Liver (tissue), 3 donors: ENCODE data around the gene CSAD.

Source experiments
- ATF3 ChIP-seq: IDR thresholded peaks from 2 replicates; pipeline ENCODE4 v1.6.1; 2016; ENCODE audit warnings: antibody characterized with exemption
- CTCF ChIP-seq: fragments of 150-350 bp; IDR thresholded peaks from 2 replicates; pipeline ENCODE4 v1.5.1; 2017; ENCODE audit warnings: improper control_type of control experiment, low read depth, low read length; ENCODE audit not compliant: missing input control
- EGR1 ChIP-seq, 2 donors: IDR thresholded peaks; 2 replicates each; pipeline ENCODE4 v1.6.1; 2016 to 2018; ENCODE audit warnings: antibody characterized with exemption in 2 of 2, low read depth in 2 of 2
- FOXA1 ChIP-seq: IDR thresholded peaks from 2 replicates; pipeline ENCODE4 v1.6.1; 2016; ENCODE audit warnings: antibody characterized with exemption
- GABPA ChIP-seq, 2 donors: IDR thresholded peaks in 1 of 2; conservative IDR thresholded peaks in 1 of 2; 2 replicates each; pipeline ENCODE4 v1.6.1; 2016; ENCODE audit warnings: antibody characterized with exemption in 2 of 2, mild to moderate bottlenecking in 1 of 2, moderate library complexity in 1 of 2
- HNF4A ChIP-seq, 2 donors: conservative IDR thresholded peaks; 2 replicates each; pipeline ENCODE4 v1.6.1; 2016; ENCODE audit warnings: antibody characterized with exemption in 2 of 2, mild to moderate bottlenecking in 2 of 2
- MAX ChIP-seq: IDR thresholded peaks from 2 replicates; pipeline ENCODE4 v1.6.1; 2016; ENCODE audit warnings: antibody characterized with exemption
- NR2F2 ChIP-seq: IDR thresholded peaks from 2 replicates; pipeline ENCODE4 v1.6.1; 2016; ENCODE audit warnings: antibody characterized with exemption
- RAD21 ChIP-seq, 2 donors: IDR thresholded peaks; 2 replicates each; pipeline ENCODE4 v1.6.1; 2016; ENCODE audit warnings: antibody characterized with exemption in 2 of 2, mild to moderate bottlenecking in 2 of 2
- REST ChIP-seq: IDR thresholded peaks from 2 replicates; pipeline ENCODE4 v1.6.1; 2016; ENCODE audit warnings: antibody characterized with exemption, mild to moderate bottlenecking
- SP1 ChIP-seq: IDR thresholded peaks from 2 replicates; pipeline ENCODE4 v1.6.1; 2018; ENCODE audit warnings: antibody characterized with exemption, mild to moderate bottlenecking
- TAF1 ChIP-seq: conservative IDR thresholded peaks from 2 replicates; pipeline ENCODE4 v1.6.1; 2016; ENCODE audit warnings: antibody characterized with exemption, mild to moderate bottlenecking
- YY1 ChIP-seq: IDR thresholded peaks from 2 replicates; pipeline ENCODE4 v1.6.1; 2016; ENCODE audit warnings: antibody characterized with exemption, mild to moderate bottlenecking
- ZBTB33 ChIP-seq: IDR thresholded peaks from 2 replicates; pipeline ENCODE4 v1.6.1; 2016; ENCODE audit warnings: antibody characterized with exemption
- donor health status: healthy.
- donor health status: healthy.

- TF ChIP-seq REST (no peak), CTCF (no peak), MAX (no peak), YY1 (no peak), EGR1 (IDR thresholded peaks at IDR 0.05; ENCODE audit: low read depth in 2 of 2) (no peak), NR2F2 (no peak), ATF3 (no peak), TAF1 (no peak), ZBTB33 (no peak), RAD21 (IDR thresholded peaks at IDR 0.05) (no peak), FOXA1 (no peak), SP1 (no peak), GABPA (IDR thresholded peaks at IDR 0.05 in 1 of 2, conservative IDR thresholded peaks at IDR 0.05 in 1 of 2) (no peak), HNF4A (conservative IDR thresholded peaks at IDR 0.05) (peak; percentile 73 to 79)
Observed at GRCh38 chr12:53186745-53187144, 6.0 kb upstream of the CSAD start.
